A549 (cell line): ENCODE results near the gene SUDS3.

Experiments
- CHD4 ChIP-seq: fragments of 200-600 bp; sonication (generic); IDR thresholded peaks from 2 replicates; pipeline ENCODE4 v1.6.1; 2016; ENCODE audit warnings: antibody characterized with exemption, mild to moderate bottlenecking, borderline replicate concordance
- EP300 ChIP-seq, 2 experiments: fragments of >200 bp; sonication (Bioruptor Twin); formaldehyde crosslinking; IDR thresholded peaks; 2 replicates in 1 of 2; 3 replicates in 1 of 2; pipeline ENCODE4 v1.6.1; 2016 to 2017
- ESRRA ChIP-seq: fragments of 150-350 bp; IDR thresholded peaks from 2 replicates; pipeline ENCODE4 v1.6.1; 2014; ENCODE audit warnings: mild to moderate bottlenecking, low read length, borderline replicate concordance
- FOSL2 ChIP-seq, 2 experiments: fragments of 450-650 bp in 1 of 2; fragments of >200 bp in 1 of 2; sonication (Bioruptor Twin) in 1 of 2; formaldehyde crosslinking; IDR thresholded peaks; 2 replicates each; pipeline versions ENCODE4 v1.5.0 to v1.6.1; 2016 to 2020; ENCODE audit warnings: mild to moderate bottlenecking in 1 of 2, moderate library complexity in 1 of 2
- HDAC2 ChIP-seq: fragments of 200-600 bp; sonication (generic); IDR thresholded peaks from 2 replicates; pipeline ENCODE4 v1.6.1; 2016
- POLR2A ChIP-seq: IDR thresholded peaks from 2 replicates; pipeline ENCODE4 v1.6.1; 2012; ENCODE audit warnings: mild to moderate bottlenecking, low read length
- SMC3 ChIP-seq: fragments of >200 bp; sonication (Bioruptor Twin); formaldehyde crosslinking; IDR thresholded peaks from 3 replicates; pipeline ENCODE4 v1.6.1; 2018; ENCODE audit warnings: inconsistent platforms
- TF ChIP-seq, protein P1 (sequence below): fragments of >200 bp; sonication (Bioruptor Twin); formaldehyde crosslinking; IDR thresholded peaks from 3 replicates; pipeline ENCODE4 v1.5.1; 2016
- TF ChIP-seq, protein P2 (sequence below): fragments of 450-650 bp; IDR thresholded peaks from 2 replicates; pipeline ENCODE4 v1.6.1; 2014; ENCODE audit warnings: antibody characterized with exemption
- TF ChIP-seq, protein P3 (sequence below): fragments of 200-600 bp; sonication (generic); IDR thresholded peaks from 2 replicates; pipeline ENCODE4 v1.6.1; 2016; ENCODE audit warnings: antibody characterized with exemption, mild to moderate bottlenecking, moderate library complexity
- TF ChIP-seq, protein P4 (sequence below): IDR thresholded peaks from 2 replicates; pipeline ENCODE4 v1.6.1; 2012
- TF ChIP-seq, protein P5 (sequence below): fragments of 150-350 bp; IDR thresholded peaks from 2 replicates; pipeline ENCODE4 v1.6.1; 2014; ENCODE audit warnings: low read depth, mild to moderate bottlenecking, low read length
- TF ChIP-seq, protein P6 (sequence below): fragments of 250-450 bp; sonication (Bioruptor Pico); IDR thresholded peaks from 2 replicates; pipeline ENCODE4 v1.5.0; 2020; ENCODE audit warnings: low read depth, mild to moderate bottlenecking, moderate library complexity

DNA sequence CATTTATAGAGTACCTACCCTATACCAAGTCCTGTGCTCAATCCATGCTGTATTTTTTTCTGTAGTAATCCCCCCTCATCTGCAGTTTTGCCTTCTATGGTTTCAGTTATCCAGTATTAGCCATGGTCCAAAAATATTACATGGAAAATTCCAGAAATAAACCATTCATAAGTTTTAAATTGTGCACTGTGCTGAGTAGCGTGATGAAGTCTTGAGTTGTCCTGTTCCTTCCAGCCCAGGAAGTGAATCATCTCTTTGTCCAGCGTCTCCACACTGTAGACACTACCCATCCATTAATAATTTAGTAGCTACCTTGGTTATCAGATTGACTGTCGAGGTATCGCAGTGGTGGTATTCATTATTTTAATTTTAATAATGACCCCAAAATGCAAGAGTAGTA lies 54.2 kb downstream of the SUDS3 start:
- TF ChIP-seq, protein P1, sequence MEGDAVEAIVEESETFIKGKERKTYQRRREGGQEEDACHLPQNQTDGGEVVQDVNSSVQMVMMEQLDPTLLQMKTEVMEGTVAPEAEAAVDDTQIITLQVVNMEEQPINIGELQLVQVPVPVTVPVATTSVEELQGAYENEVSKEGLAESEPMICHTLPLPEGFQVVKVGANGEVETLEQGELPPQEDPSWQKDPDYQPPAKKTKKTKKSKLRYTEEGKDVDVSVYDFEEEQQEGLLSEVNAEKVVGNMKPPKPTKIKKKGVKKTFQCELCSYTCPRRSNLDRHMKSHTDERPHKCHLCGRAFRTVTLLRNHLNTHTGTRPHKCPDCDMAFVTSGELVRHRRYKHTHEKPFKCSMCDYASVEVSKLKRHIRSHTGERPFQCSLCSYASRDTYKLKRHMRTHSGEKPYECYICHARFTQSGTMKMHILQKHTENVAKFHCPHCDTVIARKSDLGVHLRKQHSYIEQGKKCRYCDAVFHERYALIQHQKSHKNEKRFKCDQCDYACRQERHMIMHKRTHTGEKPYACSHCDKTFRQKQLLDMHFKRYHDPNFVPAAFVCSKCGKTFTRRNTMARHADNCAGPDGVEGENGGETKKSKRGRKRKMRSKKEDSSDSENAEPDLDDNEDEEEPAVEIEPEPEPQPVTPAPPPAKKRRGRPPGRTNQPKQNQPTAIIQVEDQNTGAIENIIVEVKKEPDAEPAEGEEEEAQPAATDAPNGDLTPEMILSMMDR, result no peak
- no peak for TF ChIP-seq POLR2A
- no peak for TF ChIP-seq EP300 (IDR thresholded peaks at IDR 0.05)
- TF ChIP-seq, protein P2, sequence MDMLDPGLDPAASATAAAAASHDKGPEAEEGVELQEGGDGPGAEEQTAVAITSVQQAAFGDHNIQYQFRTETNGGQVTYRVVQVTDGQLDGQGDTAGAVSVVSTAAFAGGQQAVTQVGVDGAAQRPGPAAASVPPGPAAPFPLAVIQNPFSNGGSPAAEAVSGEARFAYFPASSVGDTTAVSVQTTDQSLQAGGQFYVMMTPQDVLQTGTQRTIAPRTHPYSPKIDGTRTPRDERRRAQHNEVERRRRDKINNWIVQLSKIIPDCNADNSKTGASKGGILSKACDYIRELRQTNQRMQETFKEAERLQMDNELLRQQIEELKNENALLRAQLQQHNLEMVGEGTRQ, result no peak
- TF ChIP-seq, protein P3, sequence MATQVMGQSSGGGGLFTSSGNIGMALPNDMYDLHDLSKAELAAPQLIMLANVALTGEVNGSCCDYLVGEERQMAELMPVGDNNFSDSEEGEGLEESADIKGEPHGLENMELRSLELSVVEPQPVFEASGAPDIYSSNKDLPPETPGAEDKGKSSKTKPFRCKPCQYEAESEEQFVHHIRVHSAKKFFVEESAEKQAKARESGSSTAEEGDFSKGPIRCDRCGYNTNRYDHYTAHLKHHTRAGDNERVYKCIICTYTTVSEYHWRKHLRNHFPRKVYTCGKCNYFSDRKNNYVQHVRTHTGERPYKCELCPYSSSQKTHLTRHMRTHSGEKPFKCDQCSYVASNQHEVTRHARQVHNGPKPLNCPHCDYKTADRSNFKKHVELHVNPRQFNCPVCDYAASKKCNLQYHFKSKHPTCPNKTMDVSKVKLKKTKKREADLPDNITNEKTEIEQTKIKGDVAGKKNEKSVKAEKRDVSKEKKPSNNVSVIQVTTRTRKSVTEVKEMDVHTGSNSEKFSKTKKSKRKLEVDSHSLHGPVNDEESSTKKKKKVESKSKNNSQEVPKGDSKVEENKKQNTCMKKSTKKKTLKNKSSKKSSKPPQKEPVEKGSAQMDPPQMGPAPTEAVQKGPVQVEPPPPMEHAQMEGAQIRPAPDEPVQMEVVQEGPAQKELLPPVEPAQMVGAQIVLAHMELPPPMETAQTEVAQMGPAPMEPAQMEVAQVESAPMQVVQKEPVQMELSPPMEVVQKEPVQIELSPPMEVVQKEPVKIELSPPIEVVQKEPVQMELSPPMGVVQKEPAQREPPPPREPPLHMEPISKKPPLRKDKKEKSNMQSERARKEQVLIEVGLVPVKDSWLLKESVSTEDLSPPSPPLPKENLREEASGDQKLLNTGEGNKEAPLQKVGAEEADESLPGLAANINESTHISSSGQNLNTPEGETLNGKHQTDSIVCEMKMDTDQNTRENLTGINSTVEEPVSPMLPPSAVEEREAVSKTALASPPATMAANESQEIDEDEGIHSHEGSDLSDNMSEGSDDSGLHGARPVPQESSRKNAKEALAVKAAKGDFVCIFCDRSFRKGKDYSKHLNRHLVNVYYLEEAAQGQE, result no peak
- TF ChIP-seq, protein P4, sequence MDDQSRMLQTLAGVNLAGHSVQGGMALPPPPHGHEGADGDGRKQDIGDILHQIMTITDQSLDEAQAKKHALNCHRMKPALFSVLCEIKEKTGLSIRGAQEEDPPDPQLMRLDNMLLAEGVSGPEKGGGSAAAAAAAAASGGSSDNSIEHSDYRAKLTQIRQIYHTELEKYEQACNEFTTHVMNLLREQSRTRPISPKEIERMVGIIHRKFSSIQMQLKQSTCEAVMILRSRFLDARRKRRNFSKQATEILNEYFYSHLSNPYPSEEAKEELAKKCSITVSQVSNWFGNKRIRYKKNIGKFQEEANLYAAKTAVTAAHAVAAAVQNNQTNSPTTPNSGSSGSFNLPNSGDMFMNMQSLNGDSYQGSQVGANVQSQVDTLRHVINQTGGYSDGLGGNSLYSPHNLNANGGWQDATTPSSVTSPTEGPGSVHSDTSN, result no peak
- TF ChIP-seq, protein P5, sequence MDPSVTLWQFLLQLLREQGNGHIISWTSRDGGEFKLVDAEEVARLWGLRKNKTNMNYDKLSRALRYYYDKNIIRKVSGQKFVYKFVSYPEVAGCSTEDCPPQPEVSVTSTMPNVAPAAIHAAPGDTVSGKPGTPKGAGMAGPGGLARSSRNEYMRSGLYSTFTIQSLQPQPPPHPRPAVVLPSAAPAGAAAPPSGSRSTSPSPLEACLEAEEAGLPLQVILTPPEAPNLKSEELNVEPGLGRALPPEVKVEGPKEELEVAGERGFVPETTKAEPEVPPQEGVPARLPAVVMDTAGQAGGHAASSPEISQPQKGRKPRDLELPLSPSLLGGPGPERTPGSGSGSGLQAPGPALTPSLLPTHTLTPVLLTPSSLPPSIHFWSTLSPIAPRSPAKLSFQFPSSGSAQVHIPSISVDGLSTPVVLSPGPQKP, result no peak
- no peak for TF ChIP-seq SMC3
- TF ChIP-seq CHD4, result no peak
- no peak for TF ChIP-seq HDAC2
- TF ChIP-seq ESRRA, result no peak
- no peak for TF ChIP-seq FOSL2 (IDR thresholded peaks at IDR 0.05)
- TF ChIP-seq FOSL2 (CRISPR knock-in tag; IDR thresholded peaks at IDR 0.05), result no peak
- TF ChIP-seq, protein P6, sequence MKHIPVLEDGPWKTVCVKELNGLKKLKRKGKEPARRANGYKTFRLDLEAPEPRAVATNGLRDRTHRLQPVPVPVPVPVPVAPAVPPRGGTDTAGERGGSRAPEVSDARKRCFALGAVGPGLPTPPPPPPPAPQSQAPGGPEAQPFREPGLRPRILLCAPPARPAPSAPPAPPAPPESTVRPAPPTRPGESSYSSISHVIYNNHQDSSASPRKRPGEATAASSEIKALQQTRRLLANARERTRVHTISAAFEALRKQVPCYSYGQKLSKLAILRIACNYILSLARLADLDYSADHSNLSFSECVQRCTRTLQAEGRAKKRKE (CRISPR knock-in tag), result no peak
